ENCODE data around the gene ADPRHL1.
"Not testable (repeated sequence)": the region's sequence is repeated elsewhere in the genome, so short reads cannot be mapped to it uniquely, and the experiment has no call there.

The ADPRHL1 gene

DNA sequence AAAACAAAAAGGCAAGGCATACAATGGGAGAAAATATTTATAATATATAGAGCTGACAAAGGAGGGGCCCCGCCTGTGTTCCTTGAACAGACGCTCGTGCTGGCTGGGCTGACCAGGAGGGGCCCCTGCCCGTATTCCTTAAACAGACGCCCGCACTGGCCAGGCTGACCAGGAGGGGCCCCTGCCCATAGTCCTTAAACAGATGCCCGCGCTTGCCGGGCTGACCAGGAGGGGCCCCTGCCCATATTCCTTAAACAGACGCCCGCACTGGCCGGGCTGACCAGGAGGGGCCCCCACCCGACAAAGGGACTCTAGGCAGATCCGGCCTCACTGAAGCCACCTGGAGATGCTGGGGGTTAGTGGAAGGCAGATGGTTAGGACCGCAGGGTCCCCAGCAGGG, 9.3 kb downstream of the ADPRHL1 start:
- Histone ChIP-seq H3K27ac (ENCODE audit: poor library complexity, severe bottlenecking) (no peak overlapping the region), H3K27me3 (ENCODE audit: insufficient read depth, poor library complexity, severe bottlenecking) (no peaks in the 10 kb centered on the region), H3K9me3 (ENCODE audit: severe bottlenecking) (no peaks in the 10 kb centered on the region), H3K4me1 (ENCODE audit: insufficient read depth, poor library complexity, severe bottlenecking) (no peaks in the 10 kb centered on the region), H3K4me3 (ENCODE audit: severe bottlenecking) (no peak overlapping the region), H3K36me3 (ENCODE audit: low read depth) (no peaks in the 10 kb centered on the region)
- ATAC-seq (ENCODE audit: low read depth) (no peak), DNase-seq (ENCODE audit: low spot score) (no peak)
- no peak for TF ChIP-seq CTCF (IDR thresholded peaks at IDR 0.05; ENCODE audit: poor library complexity, severe bottlenecking)

GRCh38 chr13:113442985-113443362, 10.3 kb downstream of the ADPRHL1 start:
- H3K27ac ChIP-seq (ENCODE audit: poor library complexity, severe bottlenecking): no peak overlapping the region
- no peak for ATAC-seq (ENCODE audit: low read depth)
- no peak for TF ChIP-seq CTCF (IDR thresholded peaks at IDR 0.05; ENCODE audit: poor library complexity, severe bottlenecking)
- H3K4me1 ChIP-seq (ENCODE audit: insufficient read depth, poor library complexity, severe bottlenecking): no peaks in the 10 kb centered on the region
- no peaks in the 10 kb centered on the region for H3K9me3 ChIP-seq (ENCODE audit: severe bottlenecking)
- no peak overlapping the region for H3K4me3 ChIP-seq (ENCODE audit: severe bottlenecking)
- H3K27me3 ChIP-seq (ENCODE audit: insufficient read depth, poor library complexity, severe bottlenecking): no peaks in the 10 kb centered on the region
- no peaks in the 10 kb centered on the region for H3K36me3 ChIP-seq (ENCODE audit: low read depth)
- no peak for DNase-seq (ENCODE audit: low spot score)

- Histone ChIP-seq H3K36me3 (ENCODE audit: low read depth) (no peaks in the 10 kb centered on the region), H3K27me3 (ENCODE audit: insufficient read depth, poor library complexity, severe bottlenecking) (no peaks in the 10 kb centered on the region), H3K4me3 (ENCODE audit: severe bottlenecking) (no peak overlapping the region), H3K4me1 (ENCODE audit: insufficient read depth, poor library complexity, severe bottlenecking) (no peaks in the 10 kb centered on the region), H3K9me3 (ENCODE audit: severe bottlenecking) (no peaks in the 10 kb centered on the region), H3K27ac (ENCODE audit: poor library complexity, severe bottlenecking) (no peak overlapping the region)
- TF ChIP-seq CTCF (IDR thresholded peaks at IDR 0.05; ENCODE audit: poor library complexity, severe bottlenecking): no peak
- no peak for ATAC-seq (ENCODE audit: low read depth)
- DNase-seq (ENCODE audit: low spot score): no peak
Observed at GRCh38 chr13:113442354-113442984, 10.8 kb downstream of the ADPRHL1 start.

DNA sequence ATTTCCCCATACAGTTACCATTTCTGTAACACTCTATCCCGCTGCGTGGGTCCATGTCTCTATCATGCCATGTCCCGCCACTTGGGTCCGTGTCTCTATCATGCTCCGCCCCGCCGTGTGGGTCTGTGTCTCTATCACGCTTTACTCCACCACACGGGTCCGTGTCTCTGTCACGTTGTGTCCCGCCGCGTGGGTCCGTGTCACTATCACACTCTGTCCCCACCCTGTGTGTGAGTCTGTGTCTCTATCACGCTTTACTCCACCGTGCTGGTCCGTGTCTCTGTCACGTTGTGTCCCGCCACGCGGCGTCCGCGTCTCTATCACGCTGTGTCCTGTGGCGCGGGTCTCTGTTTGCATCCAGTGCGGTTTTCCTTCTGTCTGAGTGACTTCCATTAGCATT, 11.6 kb downstream of the ADPRHL1 start:
- H3K4me1 ChIP-seq (ENCODE audit: insufficient read depth, poor library complexity, severe bottlenecking): no peaks in the 10 kb centered on the region
- no peaks in the 10 kb centered on the region for H3K9me3 ChIP-seq (ENCODE audit: severe bottlenecking)
- H3K4me3 ChIP-seq (ENCODE audit: severe bottlenecking): no peak overlapping the region
- H3K27ac ChIP-seq (ENCODE audit: poor library complexity, severe bottlenecking): no peak overlapping the region
- TF ChIP-seq CTCF (IDR thresholded peaks at IDR 0.05; ENCODE audit: poor library complexity, severe bottlenecking): no peak
- peak; percentile 61 for DNase-seq (ENCODE audit: low spot score)
- no peaks in the 10 kb centered on the region for H3K27me3 ChIP-seq (ENCODE audit: insufficient read depth, poor library complexity, severe bottlenecking)
- no peak for ATAC-seq (ENCODE audit: low read depth)
- no peaks in the 10 kb centered on the region for H3K36me3 ChIP-seq (ENCODE audit: low read depth)

DNA sequence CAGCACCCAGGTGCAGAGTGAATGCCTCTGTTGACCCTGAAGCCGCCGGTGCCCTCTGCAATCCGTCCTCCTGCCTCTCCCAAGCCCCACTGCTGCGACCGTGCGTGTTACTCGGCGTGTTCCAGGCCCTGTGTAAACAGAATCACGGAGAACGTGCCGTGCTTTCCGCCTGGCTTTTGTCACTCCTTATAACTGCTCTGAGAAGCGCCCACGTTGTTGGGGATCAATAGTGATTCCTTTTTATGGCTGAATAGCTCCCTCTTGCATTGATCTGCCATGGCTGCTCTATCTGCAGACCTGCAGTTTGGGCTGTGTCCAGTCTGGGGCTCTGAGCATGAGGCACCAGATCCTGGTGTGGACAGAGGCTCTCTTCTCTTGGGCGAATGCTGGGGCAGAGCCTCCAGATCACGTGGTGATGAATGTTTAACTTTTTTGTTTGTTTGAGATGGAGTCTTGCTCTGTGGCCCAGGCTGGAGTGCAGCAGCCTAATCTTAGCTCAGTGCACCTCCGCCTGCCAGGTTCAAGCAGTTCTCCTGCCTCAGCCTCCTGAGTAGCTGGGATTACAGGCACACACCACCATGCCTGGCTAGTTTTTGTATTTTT, 15.8 kb downstream of the ADPRHL1 start:
- Histone ChIP-seq H3K36me3 (ENCODE audit: low read depth) (no peaks in the 10 kb centered on the region), H3K4me3 (ENCODE audit: severe bottlenecking) (no peak overlapping the region), H3K9me3 (ENCODE audit: severe bottlenecking) (no peaks in the 10 kb centered on the region), H3K27ac (ENCODE audit: poor library complexity, severe bottlenecking) (no peak overlapping the region), H3K4me1 (ENCODE audit: insufficient read depth, poor library complexity, severe bottlenecking) (no peaks in the 10 kb centered on the region), H3K27me3 (ENCODE audit: insufficient read depth, poor library complexity, severe bottlenecking) (no peaks in the 10 kb centered on the region)
- DNase-seq (ENCODE audit: low spot score) (peak; percentile 41), ATAC-seq (ENCODE audit: low read depth) (peak; percentile 27; the same call in 1 of the 3 replicates)
- no peak for TF ChIP-seq CTCF (IDR thresholded peaks at IDR 0.05; ENCODE audit: poor library complexity, severe bottlenecking)

GRCh38 chr13:113436866-113437265, 16.4 kb downstream of the ADPRHL1 start:
- H3K27ac ChIP-seq (ENCODE audit: poor library complexity, severe bottlenecking); H3K9me3 ChIP-seq (ENCODE audit: severe bottlenecking); H3K4me1 ChIP-seq (ENCODE audit: insufficient read depth, poor library complexity, severe bottlenecking); H3K4me3 ChIP-seq (ENCODE audit: severe bottlenecking); H3K36me3 ChIP-seq (ENCODE audit: low read depth); DNase-seq (ENCODE audit: low spot score); H3K27me3 ChIP-seq (ENCODE audit: insufficient read depth, poor library complexity, severe bottlenecking); ATAC-seq (ENCODE audit: low read depth): not testable (repeated sequence)

DNA sequence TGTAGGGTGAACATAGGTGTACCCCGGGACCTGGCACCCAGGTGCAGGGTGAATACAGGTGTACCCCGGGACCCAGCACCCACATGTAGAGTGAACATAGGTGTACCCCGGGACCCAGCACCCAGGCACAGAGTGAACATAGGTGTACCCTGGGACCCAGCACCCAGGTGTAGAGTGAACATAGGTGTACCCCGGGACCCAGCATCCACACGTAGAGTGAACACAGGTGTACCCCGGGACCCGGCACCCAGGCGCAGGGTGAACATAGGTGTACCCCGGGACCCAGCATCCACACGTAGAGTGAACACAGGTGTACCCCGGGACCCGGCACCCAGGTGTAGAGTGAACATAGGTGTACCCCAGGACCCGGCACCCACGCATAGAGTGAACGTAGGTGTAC, 17.4 kb downstream of the ADPRHL1 start:
- ATAC-seq (ENCODE audit: low read depth); H3K4me3 ChIP-seq (ENCODE audit: severe bottlenecking); H3K36me3 ChIP-seq (ENCODE audit: low read depth); H3K27ac ChIP-seq (ENCODE audit: poor library complexity, severe bottlenecking); H3K9me3 ChIP-seq (ENCODE audit: severe bottlenecking); H3K27me3 ChIP-seq (ENCODE audit: insufficient read depth, poor library complexity, severe bottlenecking); H3K4me1 ChIP-seq (ENCODE audit: insufficient read depth, poor library complexity, severe bottlenecking): not testable (repeated sequence)
- peak; percentile 56 for DNase-seq (ENCODE audit: low spot score)
